Right lobe of liver (tissue), 6 donors: ENCODE measurements around the gene RNF13. TPM values are rescaled to one million over a fixed set of nuclear protein-coding genes. Genes with fewer than 3 reads are reported as not detected.
"Not testable (repeated sequence)": the region's sequence is repeated elsewhere in the genome, so short reads cannot be mapped to it uniquely, and the experiment has no call there.

Experiments used
- ATAC-seq, 4 donors: fragments of 200-7000 bp; cut with Tn5 transposase; one replicate each; pipeline ENCODE4 v1.9.1; 2020; ENCODE audit warnings: mild to moderate bottlenecking in 4 of 4, moderate library complexity in 4 of 4
- DNase-seq, 3 donors: peaks; one replicate each; pipeline ENCODE4 v3.0.0-alpha.2; 2020
- H3K27ac ChIP-seq, 3 donors: fragments of 200-600 bp; one replicate each; pipeline ENCODE4 v1.8.0; 2022
- H3K27me3 ChIP-seq, 2 donors: fragments of 200-600 bp; one replicate each; pipeline ENCODE4 v1.8.0; 2022
- H3K36me3 ChIP-seq, 4 donors: fragments of 200-600 bp; sonication (generic) in 1 of 4; one replicate each; pipeline versions ENCODE4 v1.5.1 to v1.8.0; 2017 to 2022; ENCODE audit warnings: control low read depth in 1 of 4
- H3K4me1 ChIP-seq, 4 donors: fragments of 200-600 bp; sonication (generic) in 1 of 4; one replicate each; pipeline versions ENCODE4 v1.5.1 to v1.8.0; 2017 to 2022; ENCODE audit warnings: control low read depth in 1 of 4
- H3K4me3 ChIP-seq, 3 donors: fragments of 200-600 bp; one replicate each; pipeline ENCODE4 v1.8.0; 2022
- H3K9me3 ChIP-seq, 4 donors: fragments of 200-600 bp; sonication (generic) in 1 of 4; one replicate each; pipeline versions ENCODE4 v1.5.1 to v1.8.0; 2017 to 2022; ENCODE audit warnings: control low read depth in 1 of 4
- CTCF ChIP-seq, 4 donors: fragments of 200-600 bp in 3 of 4; fragments of 450-650 bp in 1 of 4; IDR thresholded peaks; one replicate each; pipeline versions ENCODE4 v1.5.1 to v1.8.0; 2016 to 2022; ENCODE audit warnings: antibody characterized with exemption in 4 of 4, mild to moderate bottlenecking in 2 of 4
- POLR2A ChIP-seq: fragments of 450-650 bp; IDR thresholded peaks from one replicate; pipeline ENCODE4 v1.6.1; 2017; ENCODE audit warnings: antibody characterized with exemption, mild to moderate bottlenecking
- WGBS: methylation state at CpG from one replicate; pipeline ENCODE4 v1.1.6; 2018; ENCODE audit warnings: low coverage, low lambda C conversion rate; ENCODE audit not compliant: insufficient coverage; ENCODE audit errors: missing lambda C conversion rate; 5-methylcytosine and 5-hydroxymethylcytosine counted together
- intact Hi-C, 2 donors: fragments of 100-400 bp; cut with DNase I; formaldehyde crosslinking; loops; one replicate each; pipeline versions ENCODE4 v1.11.2 to v1.14.1; 2022
- total RNA-seq, 6 experiments: library from RNA; depleted of rRNA in 2 of 6; stranded (reverse); fragments of >200 nt in 2 of 6; fragmentation: NEBNext Ultra II Directional in 3 of 6; extraction: Animal tissue kit (Norgen Biotek cat#: 25700) in 3 of 6; gene quantifications; one replicate each; pipeline versions ENCODE4 v1.1.0 to v1.2.4, GENCODE V29; 2016 to 2023
- donor health status: DM: no; HTN: yes; CAD: no.
- donor health status: DM: no; HTN: no; CAD: no.
- donor health status: DM: no; HTN: no; CAD: no.
- donor health status: DM: no; HTN: yes; CAD: no.
- donor health status: DM: no; HTN: yes; CAD: no.

RNF13 gene
- total RNA-seq, 6 experiments from 2014 or later = 45.0 to 55.6 (median 47.5) TPM

- H3K4me3 ChIP-seq = no peak overlapping the region
- ATAC-seq = no peak
- TF ChIP-seq POLR2A (no peak), CTCF (IDR thresholded peaks at IDR 0.05) (no peak)
- no peaks in the 10 kb centered on the region for H3K36me3 ChIP-seq
- WGBS = 80% methylated on average over 1 of the region's 1 CpG
- intact Hi-C loops = no loop called here
- no peaks in the 10 kb centered on the region for H3K9me3 ChIP-seq
- no peak overlapping the region for H3K27ac ChIP-seq
- no peaks in the 10 kb centered on the region for H3K27me3 ChIP-seq
- H3K4me1 ChIP-seq = no peaks in the 10 kb centered on the region
- no peak for DNase-seq
Measured at GRCh38 chr3:149877668-149878067, 64.7 kb downstream of the RNF13 start.

- no peak for TF ChIP-seq POLR2A
- peak; percentile 38 to 50 (median 44) for TF ChIP-seq CTCF (IDR thresholded peaks at IDR 0.05)
- peak; percentile 65 to 80 (median 76) for ATAC-seq
- Histone ChIP-seq H3K4me3 (no peak overlapping the region), H3K36me3 (no peaks in the 10 kb centered on the region), H3K4me1 (no peaks in the 10 kb centered on the region), H3K27ac (no peak overlapping the region), H3K27me3 (no peaks in the 10 kb centered on the region), H3K9me3 (no peaks in the 10 kb centered on the region)
- 18% methylated on average over 2 of the region's 2 CpGs for WGBS
- peak in 1 of 3 donors; percentile 47 for DNase-seq
- intact Hi-C loops = no loop called here
Measured at GRCh38 chr3:149879872-149880271, 66.9 kb downstream of the RNF13 start.

GRCh38 chr3:149881879-149882278 lies 68.9 kb downstream of the RNF13 start:
- 57% methylated on average over 4 of the region's 4 CpGs for WGBS
- no peak for DNase-seq
- Histone ChIP-seq H3K9me3 (no peaks in the 10 kb centered on the region), H3K4me3 (no peak overlapping the region), H3K4me1 (no peaks in the 10 kb centered on the region), H3K27ac (no peak overlapping the region), H3K36me3 (no peaks in the 10 kb centered on the region), H3K27me3 (no peaks in the 10 kb centered on the region)
- intact Hi-C loops = no loop called here
- no peak for TF ChIP-seq CTCF (IDR thresholded peaks at IDR 0.05)
- no peak for TF ChIP-seq POLR2A
- peak in 2 of 4 donors; percentile 43 to 48 for ATAC-seq

GRCh38 chr3:149883134-149883533 lies 70.1 kb downstream of the RNF13 start:
- 82% methylated on average over 1 of the region's 1 CpG for WGBS
- ATAC-seq = no peak
- intact Hi-C loops = no loop called here

GRCh38 chr3:149883860-149884259 lies 70.8 kb downstream of the RNF13 start:
- DNase-seq, H3K27ac ChIP-seq, ATAC-seq, intact Hi-C loops, H3K36me3 ChIP-seq, H3K4me3 ChIP-seq, H3K27me3 ChIP-seq, H3K4me1 ChIP-seq, H3K9me3 ChIP-seq: not testable (repeated sequence)
- WGBS = 95% methylated on average over 5 of the region's 5 CpGs

More at GRCh38 chr3:149883134-149883533, 70.1 kb downstream of the RNF13 start:
- Histone ChIP-seq H3K4me3 (no peak overlapping the region), H3K27ac (no peak overlapping the region), H3K4me1 (no peaks in the 10 kb centered on the region), H3K9me3 (no peaks in the 10 kb centered on the region), H3K36me3 (no peaks in the 10 kb centered on the region), H3K27me3 (no peaks in the 10 kb centered on the region)
- DNase-seq = no peak
- TF ChIP-seq CTCF (IDR thresholded peaks at IDR 0.05) = no peak
- TF ChIP-seq POLR2A = no peak

GRCh38 chr3:149884848-149885247 lies 71.8 kb downstream of the RNF13 start:
- DNase-seq, H3K27me3 ChIP-seq, H3K27ac ChIP-seq, intact Hi-C loops, H3K36me3 ChIP-seq, H3K4me3 ChIP-seq, H3K4me1 ChIP-seq, H3K9me3 ChIP-seq: not testable (repeated sequence)
- peak in 1 of 4 donors; percentile 22 for ATAC-seq
